Measurements from ENCODE around the gene ZMAT5.

GRCh38 chr22:29707010-29707409, 59.8 kb downstream of the ZMAT5 start:
- TF ChIP-seq CTCF (IDR thresholded peaks at IDR 0.05 in 2 of 3, conservative IDR thresholded peaks at IDR 0.05 in 1 of 3; ENCODE audit: borderline replicate concordance in 1 of 3, insufficient read depth in 1 of 3, low read depth in 2 of 3, low read length in 2 of 3): no peak
- no peak for TF ChIP-seq EGR1 (IDR thresholded peaks at IDR 0.05; ENCODE audit: low read depth)
- TF ChIP-seq CEBPB (IDR thresholded peaks at IDR 0.05; ENCODE audit: low read depth): no peak
- TF ChIP-seq POLR2AphosphoS5 (IDR thresholded peaks at IDR 0.05; ENCODE audit: low read depth, low read length): no peak
